Lung (tissue), 12 donors: ENCODE data around the gene INSM1. TPM values are rescaled to one million over a fixed set of nuclear protein-coding genes. Genes with fewer than 3 reads are reported as not detected.

ENCODE experiments used
- ATAC-seq: fragments of 200-7000 bp; cut with Tn5 transposase; one replicate; pipeline ENCODE4 v1.9.1; 2020; ENCODE audit warnings: moderate number of reproducible peaks; ENCODE audit not compliant: insufficient read depth, low FRiP score
- DNase-seq, 3 donors: peaks; one replicate each; pipeline ENCODE4 v3.0.0-alpha.2; 2013 to 2017
- H3K27ac ChIP-seq, 2 donors: one replicate each; pipeline ENCODE4 v1.5.1; 2013; ENCODE audit warnings: mild to moderate bottlenecking in 2 of 2, moderate library complexity in 2 of 2, control low read depth in 1 of 2, inconsistent platforms in 1 of 2, low read depth in 1 of 2, low read length in 1 of 2
- H3K27me3 ChIP-seq, 3 donors: one replicate each; pipeline ENCODE4 v1.5.1; 2013; ENCODE audit warnings: low read length in 2 of 3; ENCODE audit not compliant: control insufficient read depth in 3 of 3, insufficient read depth in 3 of 3
- H3K36me3 ChIP-seq, 4 donors: one replicate each; pipeline ENCODE4 v1.5.1; 2013; ENCODE audit warnings: low read length in 4 of 4, mild to moderate bottlenecking in 1 of 4, moderate library complexity in 1 of 4; ENCODE audit not compliant: control insufficient read depth in 4 of 4, insufficient read depth in 4 of 4
- H3K4me1 ChIP-seq, 5 donors: one replicate each; pipeline ENCODE4 v1.5.1; 2013; ENCODE audit warnings: low read length in 5 of 5, mild to moderate bottlenecking in 2 of 5, moderate library complexity in 1 of 5; ENCODE audit not compliant: control insufficient read depth in 5 of 5, insufficient read depth in 5 of 5
- H3K4me3 ChIP-seq: one replicate; pipeline ENCODE4 v1.5.1; 2013; ENCODE audit warnings: mild to moderate bottlenecking, control low read depth, moderate library complexity
- H3K9ac ChIP-seq, 2 donors: one replicate each; pipeline ENCODE4 v1.5.1; 2013; ENCODE audit warnings: low read length in 2 of 2, control low read depth in 1 of 2; ENCODE audit not compliant: insufficient read depth in 1 of 2
- H3K9me3 ChIP-seq, 4 donors: one replicate each; pipeline ENCODE4 v1.5.1; 2013; ENCODE audit warnings: low read length in 3 of 4, mild to moderate bottlenecking in 1 of 4, moderate library complexity in 1 of 4; ENCODE audit not compliant: control insufficient read depth in 4 of 4, insufficient read depth in 3 of 4
- WGBS, 2 donors: extraction: QIAGEN DNeasy Blood & Tissue Kit; methylation state at CpG; one replicate each; pipeline ENCODE4 v1.1.7; 2013; 5-methylcytosine and 5-hydroxymethylcytosine counted together
- polyA plus RNA-seq, 2 donors: library from polyadenylated mRNA; stranded (reverse); fragments of 200-250 nt; gene quantifications; one replicate each; pipeline ENCODE4 v1.2.1, GENCODE V29; 2013
- total RNA-seq, 2 donors: library from RNA; depleted of rRNA in 1 of 2; stranded (reverse); fragments of >200 nt in 1 of 2; gene quantifications; one replicate each; pipeline ENCODE4 v1.2.1, GENCODE V29; 2014 to 2021
- TF ChIP-seq, protein P1 (sequence below): IDR thresholded peaks from 2 replicates; pipeline ENCODE4 v1.5.1; 2012; ENCODE audit warnings: mild to moderate bottlenecking; ENCODE audit errors: control extremely low read depth, extremely low read depth
- donor health status: control.
- donor health status: control.
- donor health status: Bipolar disorder and iron deficiency.
- donor health status: healthy.
- donor health status: DM: yes; HTN: yes; CAD: no.

INSM1 gene
- total and polyA plus RNA-seq, 4 donors: 0.04 to 0.18 (median 0.08) TPM

DNA sequence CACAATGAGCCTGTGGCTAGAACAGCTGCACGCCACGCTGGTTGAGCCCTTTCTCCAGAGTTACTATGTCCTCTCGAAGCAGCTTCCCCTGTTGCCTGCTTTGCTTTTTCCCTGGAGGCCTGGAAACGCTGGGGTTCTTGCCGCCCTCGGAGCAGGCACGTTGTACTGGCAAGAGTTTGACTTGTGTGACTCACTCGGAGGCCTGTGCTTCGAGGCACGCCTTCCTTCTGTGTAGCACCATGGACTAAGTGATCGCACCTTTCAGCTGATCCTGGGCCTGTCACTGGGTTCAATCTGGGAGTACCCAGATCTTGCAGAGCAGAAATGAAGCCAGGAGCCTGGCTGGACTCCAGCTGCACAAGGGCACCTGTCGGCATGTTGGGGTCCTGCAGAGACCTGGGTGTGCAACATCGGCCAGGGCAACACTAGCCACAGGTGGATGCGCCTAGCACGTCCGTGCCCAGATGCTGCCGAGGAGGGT lies 5.2 kb downstream of the INSM1 start:
- peaks cover 21 to 71% (median 53%) of the 10 kb centered on the region in 3 donors for H3K27me3 ChIP-seq
- H3K4me1 ChIP-seq: peaks cover 0 to 11% (median 1%) of the 10 kb centered on the region in 5 donors
- WGBS, 2 donors: 61 to 70% methylated on average over 17 of the region's 17 CpGs
- ATAC-seq (no peak), DNase-seq (no peak)
- H3K4me3 ChIP-seq: no peak overlapping the region
- H3K36me3 ChIP-seq: no peaks in the 10 kb centered on the region
- TF ChIP-seq, protein P1, sequence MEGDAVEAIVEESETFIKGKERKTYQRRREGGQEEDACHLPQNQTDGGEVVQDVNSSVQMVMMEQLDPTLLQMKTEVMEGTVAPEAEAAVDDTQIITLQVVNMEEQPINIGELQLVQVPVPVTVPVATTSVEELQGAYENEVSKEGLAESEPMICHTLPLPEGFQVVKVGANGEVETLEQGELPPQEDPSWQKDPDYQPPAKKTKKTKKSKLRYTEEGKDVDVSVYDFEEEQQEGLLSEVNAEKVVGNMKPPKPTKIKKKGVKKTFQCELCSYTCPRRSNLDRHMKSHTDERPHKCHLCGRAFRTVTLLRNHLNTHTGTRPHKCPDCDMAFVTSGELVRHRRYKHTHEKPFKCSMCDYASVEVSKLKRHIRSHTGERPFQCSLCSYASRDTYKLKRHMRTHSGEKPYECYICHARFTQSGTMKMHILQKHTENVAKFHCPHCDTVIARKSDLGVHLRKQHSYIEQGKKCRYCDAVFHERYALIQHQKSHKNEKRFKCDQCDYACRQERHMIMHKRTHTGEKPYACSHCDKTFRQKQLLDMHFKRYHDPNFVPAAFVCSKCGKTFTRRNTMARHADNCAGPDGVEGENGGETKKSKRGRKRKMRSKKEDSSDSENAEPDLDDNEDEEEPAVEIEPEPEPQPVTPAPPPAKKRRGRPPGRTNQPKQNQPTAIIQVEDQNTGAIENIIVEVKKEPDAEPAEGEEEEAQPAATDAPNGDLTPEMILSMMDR: no peak
- H3K9me3 ChIP-seq: peaks cover 0 to 8% (median 0%) of the 10 kb centered on the region in 4 donors
- H3K9ac ChIP-seq: no peak overlapping the region
- H3K27ac ChIP-seq: no peak overlapping the region

DNA sequence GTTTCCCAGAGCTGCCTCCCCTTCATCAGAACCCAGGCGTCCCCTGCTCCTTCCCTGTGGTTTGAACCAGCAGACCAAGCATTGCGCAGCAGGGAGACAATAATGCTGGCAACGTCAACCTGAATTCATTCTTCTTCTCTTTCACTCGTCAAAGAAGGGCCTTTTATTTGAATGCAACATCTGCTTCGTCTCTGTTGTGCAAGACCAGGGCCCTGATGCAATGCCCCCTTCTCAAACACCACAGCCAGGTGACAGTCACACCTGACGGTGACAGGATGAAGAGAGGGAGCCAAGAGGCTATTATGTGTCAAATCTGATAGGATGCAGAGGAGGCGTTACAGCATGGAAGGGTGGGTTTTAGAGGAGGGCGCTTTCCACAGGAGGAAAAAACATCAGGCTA lies 8.0 kb downstream of the INSM1 start:
- DNase-seq (no peak), ATAC-seq (no peak)
- WGBS, 2 donors: 39 to 46% methylated on average over 8 of the region's 8 CpGs
- Histone ChIP-seq H3K4me3 (no peak overlapping the region), H3K27ac (no peak overlapping the region), H3K27me3 (peaks cover 0 to 57% (median 41%) of the 10 kb centered on the region in 3 donors), H3K36me3 (no peaks in the 10 kb centered on the region), H3K9ac (no peak overlapping the region), H3K4me1 (no peaks in the 10 kb centered on the region), H3K9me3 (peaks cover 0 to 6% (median 2%) of the 10 kb centered on the region in 4 donors)
- TF ChIP-seq, protein P1: no peak

DNA sequence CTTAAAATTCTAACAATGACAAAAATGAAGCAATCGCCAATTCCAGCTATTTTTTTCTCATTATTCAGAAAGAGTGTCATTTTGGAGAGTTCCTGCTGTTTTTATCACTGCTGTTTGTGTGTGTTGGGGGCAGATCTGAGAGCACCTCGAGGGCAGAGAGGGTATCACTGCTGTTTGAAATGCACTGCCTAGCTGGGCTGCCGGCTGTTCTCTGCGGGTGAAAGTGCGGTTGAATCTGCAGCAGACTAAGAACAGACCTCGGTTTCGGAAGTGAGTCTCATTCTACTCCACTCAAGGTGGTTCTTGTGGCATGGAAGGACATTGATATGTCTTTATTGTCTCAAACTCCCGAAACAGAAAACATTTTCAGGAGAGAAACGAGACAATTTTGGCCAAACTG lies 18.3 kb downstream of the INSM1 start:
- Histone ChIP-seq H3K9ac (no peak overlapping the region), H3K27me3 (peaks cover 3 to 6% (median 6%) of the 10 kb centered on the region in 3 donors), H3K36me3 (peaks cover 0 to 11% (median 6%) of the 10 kb centered on the region in 4 donors), H3K27ac (no peak overlapping the region), H3K4me1 (no peaks in the 10 kb centered on the region), H3K9me3 (peaks cover 0 to 4% (median 0%) of the 10 kb centered on the region in 4 donors), H3K4me3 (no peak overlapping the region)
- no peak for DNase-seq
- WGBS, 2 donors: 58 to 75% methylated on average over 9 of the region's 9 CpGs
- TF ChIP-seq, protein P1: no peak
- no peak for ATAC-seq

DNA sequence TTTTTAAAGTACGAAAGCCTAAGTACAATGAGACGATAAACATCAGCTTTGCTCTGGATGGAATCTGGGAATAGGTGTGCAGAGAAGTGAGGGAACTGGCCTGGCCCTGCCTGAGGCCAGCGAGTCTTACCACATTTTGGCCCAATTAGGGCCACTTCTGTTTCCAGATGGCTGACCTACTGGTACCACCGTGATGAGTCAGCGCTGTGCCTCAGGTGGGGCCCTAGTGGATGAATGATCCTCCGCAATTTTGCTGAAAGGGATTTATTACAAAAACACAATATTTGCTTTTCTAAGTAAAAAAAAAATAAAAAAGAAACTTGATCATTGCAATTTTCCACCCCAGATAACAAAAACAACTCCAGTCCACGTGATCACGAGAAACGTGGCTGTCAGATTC lies 22.5 kb downstream of the INSM1 start:
- no peak for DNase-seq
- Histone ChIP-seq H3K4me3 (no peak overlapping the region), H3K9ac (no peak overlapping the region), H3K27me3 (peaks cover 0 to 5% (median 2%) of the 10 kb centered on the region in 3 donors), H3K27ac (no peak overlapping the region), H3K36me3 (peaks cover 0 to 38% (median 12%) of the 10 kb centered on the region in 4 donors), H3K4me1 (peaks cover 0 to 9% (median 0%) of the 10 kb centered on the region in 5 donors), H3K9me3 (no peaks in the 10 kb centered on the region)
- TF ChIP-seq, protein P1: no peak
- 95 to 96% methylated on average over 9 of the region's 9 CpGs for WGBS, 2 donors
- ATAC-seq: no peak
